Midbrain (tissue), 1 donor: Measurements from ENCODE around the gene SETD1B.
A peak's percentile ranks its signal among the peaks of the same experiment; 100 is the strongest.

Source experiments
- DNase-seq: peaks from one replicate; lab custom pipeline; 2025; lab: John Stamatoyannopoulos, UW

Gene SETD1B

GRCh38 chr12:121807642-121808347 is 4.0 kb downstream of the SETD1B start:
- no peak for DNase-seq

GRCh38 chr12:121808623-121809022 is 4.8 kb downstream of the SETD1B start:
- DNase-seq, result no peak

DNA sequence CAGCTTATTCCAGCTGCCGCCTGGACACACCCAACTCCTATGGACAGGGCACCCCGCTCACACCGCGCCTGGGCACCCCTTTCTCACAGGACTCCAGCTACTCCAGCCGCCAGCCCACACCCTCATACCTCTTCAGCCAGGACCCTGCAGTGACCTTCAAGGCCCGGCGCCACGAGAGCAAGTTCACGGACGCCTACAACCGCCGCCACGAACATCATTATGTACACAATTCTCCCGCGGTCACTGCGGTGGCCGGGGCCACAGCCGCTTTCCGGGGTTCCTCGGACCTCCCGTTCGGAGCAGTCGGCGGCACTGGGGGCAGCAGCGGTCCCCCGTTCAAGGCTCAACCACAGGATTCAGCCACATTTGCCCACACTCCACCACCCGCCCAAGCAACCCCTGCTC is 5.9 kb downstream of the SETD1B start:
- DNase-seq, result no peak

DNA sequence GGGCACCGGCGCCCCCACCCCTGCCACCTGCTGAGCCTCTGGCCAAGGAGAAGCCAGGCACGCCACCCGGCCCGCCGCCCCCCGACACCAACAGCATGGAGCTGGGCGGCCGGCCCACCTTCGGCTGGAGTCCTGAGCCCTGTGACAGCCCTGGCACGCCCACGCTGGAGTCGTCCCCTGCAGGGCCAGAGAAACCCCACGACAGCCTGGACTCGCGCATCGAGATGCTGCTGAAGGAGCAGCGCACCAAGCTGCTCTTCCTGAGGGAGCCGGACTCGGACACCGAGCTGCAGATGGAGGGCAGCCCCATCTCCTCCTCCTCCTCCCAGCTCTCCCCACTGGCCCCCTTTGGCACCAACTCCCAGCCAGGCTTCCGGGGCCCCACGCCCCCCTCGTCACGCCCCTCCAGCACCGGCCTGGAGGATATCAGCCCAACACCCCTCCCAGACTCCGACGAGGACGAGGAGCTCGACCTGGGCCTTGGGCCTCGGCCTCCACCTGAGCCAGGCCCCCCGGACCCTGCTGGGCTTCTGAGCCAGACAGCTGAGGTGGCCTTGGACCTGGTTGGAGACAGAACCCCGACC is 6.5 kb downstream of the SETD1B start:
- no peak for DNase-seq

DNA sequence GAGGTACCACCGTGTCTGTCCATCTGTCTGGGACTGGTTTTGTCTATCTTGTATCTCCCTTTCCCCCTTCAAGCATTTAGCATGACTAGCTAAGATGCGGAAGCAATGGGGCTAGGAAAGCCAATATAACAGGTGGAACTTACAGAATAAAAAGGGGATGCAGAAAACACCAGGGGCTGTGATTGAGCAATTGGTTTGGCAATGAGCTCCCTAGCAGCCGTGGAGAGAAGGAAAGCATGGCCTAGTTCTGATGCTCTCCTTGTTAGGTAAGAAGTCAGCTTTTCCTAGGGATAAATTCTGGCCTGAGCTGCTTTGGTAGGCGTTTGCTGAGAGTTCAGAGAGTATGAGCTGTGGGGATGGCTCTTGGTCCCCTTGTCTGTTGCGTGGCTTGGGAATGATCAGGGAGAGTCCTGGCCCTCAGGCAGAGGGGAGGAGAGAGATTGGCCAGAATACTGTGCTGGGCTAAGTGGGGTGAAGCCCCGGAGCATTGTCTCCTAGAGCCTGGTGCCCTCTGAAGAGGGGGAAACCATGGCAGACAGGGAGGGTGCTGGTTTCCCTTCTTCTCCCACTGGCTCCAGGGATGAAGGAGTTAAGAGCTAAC is 7.1 kb downstream of the SETD1B start:
- DNase-seq, result no peak

DNA sequence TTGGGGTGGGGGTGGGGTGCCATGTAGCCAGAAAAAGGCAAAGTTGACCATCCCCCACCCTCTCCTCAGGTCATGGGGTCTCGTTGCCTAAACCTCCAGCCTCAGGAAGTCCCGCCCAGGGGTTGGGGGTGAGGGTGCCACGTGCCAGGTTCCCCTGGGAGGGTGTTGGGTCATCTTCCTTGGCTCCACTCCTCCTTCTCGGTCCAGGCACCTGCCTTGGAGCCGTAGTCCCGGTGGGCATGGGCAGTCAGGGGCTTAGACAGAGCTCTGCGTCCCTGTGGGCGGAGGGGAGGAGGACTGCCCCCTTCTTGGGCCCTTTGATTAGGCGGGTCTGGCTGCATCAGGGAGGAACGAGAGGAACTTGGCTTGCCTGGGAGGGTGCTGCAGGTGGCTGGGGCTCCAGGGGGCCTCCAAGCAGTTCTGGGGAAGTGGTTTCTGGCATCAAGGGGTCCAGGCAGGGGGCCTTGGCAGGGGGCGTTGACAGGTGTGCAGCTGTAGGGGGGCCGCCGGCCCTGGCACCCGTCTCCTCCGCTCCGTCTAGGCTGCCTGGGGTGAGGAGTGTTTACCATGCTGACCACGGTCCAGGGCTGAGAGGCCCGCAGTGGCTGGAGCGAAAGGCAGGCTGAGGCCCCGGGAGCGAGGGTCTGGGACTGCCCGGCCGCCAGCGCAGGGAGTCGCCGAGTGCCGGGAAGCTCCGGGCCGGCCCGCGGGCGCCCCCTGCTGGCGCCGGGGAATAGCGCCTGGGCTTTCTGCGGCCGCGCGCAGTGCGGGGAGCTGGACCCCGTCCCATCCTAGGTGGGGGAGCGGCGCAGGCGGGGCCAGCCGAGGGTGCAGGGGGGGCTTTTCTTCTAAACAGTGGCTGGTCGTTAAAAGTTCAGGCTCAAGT is 7.9 kb downstream of the SETD1B start:
- DNase-seq, result peak; percentile 49

DNA sequence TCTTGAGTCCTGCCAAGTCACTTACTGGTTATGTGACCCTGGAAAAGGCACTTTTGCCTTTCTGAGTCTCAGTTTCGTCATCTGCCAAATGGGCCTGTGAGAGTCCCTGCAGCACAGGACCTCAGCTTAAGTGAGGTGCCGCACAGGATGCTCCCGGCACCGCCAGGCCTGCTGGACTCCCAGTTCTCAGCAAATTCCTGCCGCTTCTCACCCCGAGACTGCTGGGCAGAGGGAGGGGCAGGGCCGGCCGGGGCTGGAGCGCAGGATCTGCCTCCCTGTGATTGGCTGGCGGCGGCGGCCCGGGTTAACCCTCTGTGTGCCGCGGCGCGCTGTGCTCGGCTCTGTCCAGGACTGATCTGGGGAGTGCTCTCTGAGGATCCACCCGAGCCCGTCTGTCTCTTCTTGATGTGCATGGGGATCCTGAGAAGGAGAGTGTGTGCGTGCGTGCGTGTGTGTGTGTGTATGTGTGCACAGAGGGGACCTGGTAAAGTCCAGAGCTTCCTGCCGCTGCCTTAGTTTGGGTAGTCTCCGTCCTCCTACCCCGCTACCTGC is 8.6 kb downstream of the SETD1B start:
- DNase-seq, result peak; percentile 39

GRCh38 chr12:121812921-121813896 is 9.4 kb downstream of the SETD1B start:
- DNase-seq, result no peak

- no peak for DNase-seq
These were observed 10.1 kb downstream of the SETD1B start for GRCh38 chr12:121813951-121814350.

DNA sequence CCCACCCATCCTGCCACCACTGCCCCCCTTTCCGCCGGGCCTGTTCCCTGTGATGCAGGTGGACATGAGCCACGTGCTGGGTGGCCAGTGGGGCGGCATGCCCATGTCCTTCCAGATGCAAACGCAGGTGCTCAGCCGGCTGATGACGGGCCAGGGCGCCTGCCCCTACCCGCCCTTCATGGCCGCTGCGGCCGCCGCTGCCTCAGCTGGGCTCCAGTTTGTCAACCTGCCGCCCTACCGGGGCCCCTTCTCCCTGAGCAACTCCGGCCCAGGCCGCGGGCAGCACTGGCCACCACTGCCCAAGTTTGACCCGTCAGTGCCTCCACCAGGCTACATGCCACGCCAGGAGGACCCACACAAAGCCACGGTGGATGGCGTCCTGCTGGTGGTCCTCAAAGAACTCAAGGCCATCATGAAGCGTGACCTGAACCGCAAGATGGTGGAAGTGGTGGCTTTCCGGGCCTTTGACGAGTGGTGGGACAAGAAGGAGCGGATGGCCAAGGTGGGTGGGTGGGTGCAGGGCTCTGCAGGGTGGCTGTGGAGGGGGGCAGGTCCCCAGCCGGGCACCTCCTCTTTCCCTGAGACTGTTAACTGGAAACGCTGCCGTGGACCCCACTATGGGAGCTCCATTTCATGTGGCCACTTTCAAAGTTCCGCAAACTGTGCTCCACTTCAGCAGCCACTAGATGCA is 10.8 kb downstream of the SETD1B start:
- no peak for DNase-seq

DNA sequence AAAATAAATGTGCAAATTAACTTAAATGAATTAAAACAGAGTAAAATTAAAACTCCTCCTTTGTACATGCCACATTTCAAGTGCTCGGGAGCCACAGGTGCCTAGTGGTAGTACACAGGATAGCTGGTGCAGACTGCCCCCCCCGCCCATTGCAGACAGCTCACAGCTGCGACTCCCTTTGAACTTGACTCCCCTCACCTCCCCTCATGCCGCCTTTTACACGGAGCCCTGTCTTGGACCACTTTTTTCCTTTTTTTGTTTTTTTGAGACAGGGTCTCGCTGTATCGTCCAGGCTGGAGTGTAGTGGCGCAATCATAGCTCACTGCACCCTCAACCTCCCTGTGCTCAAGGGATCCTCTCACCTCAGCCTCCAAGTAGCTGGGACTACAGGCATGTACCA is 11.5 kb downstream of the SETD1B start:
- DNase-seq, result no peak

GRCh38 chr12:121816925-121817647 is 13.3 kb downstream of the SETD1B start:
- DNase-seq, result no peak

DNA sequence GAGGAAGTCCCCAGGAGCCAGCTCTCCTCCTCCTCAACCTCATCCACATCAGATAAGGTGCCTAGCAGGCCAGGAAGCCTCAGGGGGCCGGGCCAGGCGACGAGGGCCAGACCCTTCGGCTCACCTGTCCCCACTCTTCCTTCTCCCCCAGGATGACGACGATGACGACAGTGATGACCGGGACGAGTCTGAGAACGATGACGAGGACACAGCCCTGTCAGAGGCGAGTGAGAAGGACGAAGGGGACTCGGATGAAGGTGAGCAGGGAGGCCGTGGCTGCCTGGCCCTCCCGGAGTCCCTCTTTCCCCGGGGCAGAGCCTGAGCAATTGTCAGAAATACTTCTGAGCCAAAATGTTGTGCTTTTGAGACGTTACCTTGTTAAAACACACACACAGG is 13.8 kb downstream of the SETD1B start:
- DNase-seq, result no peak

DNA sequence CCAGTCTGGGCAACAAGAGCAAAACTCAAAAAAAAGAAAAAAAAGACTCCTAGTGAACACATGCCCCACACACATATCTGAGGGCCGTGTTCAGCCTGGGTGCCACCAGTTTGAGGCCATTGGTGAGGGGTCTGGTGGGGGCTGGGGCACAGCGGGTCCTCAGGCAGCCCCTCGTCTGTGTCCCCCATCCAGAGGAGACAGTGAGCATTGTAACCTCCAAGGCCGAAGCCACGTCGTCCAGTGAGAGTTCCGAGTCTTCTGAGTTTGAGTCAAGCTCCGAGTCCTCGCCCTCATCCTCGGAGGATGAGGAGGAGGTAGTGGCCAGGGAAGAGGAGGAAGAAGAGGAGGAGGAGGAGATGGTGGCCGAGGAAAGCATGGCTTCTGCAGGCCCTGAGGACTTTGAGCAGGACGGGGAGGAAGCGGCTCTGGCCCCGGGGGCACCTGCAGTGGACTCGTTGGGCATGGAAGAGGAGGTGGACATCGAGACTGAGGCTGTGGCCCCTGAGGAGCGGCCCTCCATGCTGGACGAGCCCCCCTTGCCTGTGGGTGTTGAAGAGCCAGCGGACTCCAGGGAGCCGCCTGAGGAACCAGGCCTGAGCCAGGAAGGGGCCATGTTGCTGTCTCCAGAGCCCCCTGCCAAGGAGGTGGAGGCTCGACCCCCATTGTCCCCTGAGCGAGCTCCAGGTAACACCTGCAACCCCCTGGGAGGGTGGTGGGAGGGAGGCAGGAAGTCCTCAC is 15.6 kb downstream of the SETD1B start:
- no peak for DNase-seq

DNA sequence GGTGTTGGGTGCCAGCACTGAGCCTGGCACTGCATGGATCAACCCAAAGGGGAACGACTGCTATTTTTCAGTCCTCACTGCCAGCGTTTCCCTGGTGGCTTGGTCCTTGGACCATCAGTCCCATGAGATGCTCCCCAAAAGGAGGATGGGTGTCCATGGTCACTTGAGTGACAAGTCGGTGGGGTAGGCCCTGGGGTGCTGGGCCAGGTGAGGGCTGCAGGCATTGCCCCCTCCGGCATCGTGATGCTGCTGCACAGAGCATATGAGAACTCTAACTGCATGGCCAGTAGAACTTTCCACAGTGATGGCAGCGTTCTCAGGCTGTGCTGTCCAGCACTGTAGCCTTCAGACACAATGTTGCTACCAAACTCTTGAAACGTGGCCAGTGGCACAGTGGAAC is 16.2 kb downstream of the SETD1B start:
- no peak for DNase-seq

DNA sequence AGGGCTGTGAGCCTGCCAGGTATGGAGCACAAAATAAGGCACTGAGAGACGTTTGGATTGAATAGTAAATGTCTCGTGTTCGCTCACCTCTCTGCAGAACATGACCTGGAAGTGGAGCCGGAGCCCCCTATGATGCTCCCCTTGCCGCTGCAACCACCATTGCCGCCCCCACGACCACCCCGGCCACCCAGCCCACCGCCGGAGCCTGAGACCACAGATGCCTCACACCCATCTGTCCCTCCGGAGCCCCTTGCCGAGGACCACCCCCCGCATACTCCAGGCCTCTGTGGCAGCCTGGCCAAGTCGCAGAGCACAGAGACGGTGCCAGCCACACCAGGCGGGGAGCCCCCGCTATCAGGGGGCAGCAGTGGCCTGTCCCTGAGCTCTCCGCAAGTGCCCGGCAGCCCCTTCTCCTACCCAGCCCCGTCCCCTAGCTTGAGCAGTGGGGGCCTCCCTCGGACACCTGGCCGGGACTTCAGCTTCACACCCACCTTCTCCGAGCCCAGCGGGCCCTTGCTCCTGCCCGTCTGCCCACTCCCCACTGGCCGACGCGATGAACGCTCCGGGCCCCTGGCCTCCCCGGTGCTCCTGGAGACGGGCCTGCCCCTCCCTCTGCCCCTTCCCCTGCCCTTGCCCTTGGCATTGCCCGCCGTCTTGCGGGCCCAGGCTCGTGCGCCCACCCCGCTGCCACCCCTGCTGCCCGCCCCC is 18.7 kb downstream of the SETD1B start:
- no peak for DNase-seq

- no peak for DNase-seq
These were observed 19.4 kb downstream of the SETD1B start for GRCh38 chr12:121823101-121823726.

GRCh38 chr12:121823727-121824115 is 19.9 kb downstream of the SETD1B start:
- no peak for DNase-seq
